Measurements from ENCODE around the gene TMEM106C. TPM values are rescaled to one million over a fixed set of nuclear protein-coding genes. Genes with fewer than 3 reads are reported as not detected.

The TMEM106C gene
- total RNA-seq, 1 experiment from 2014 or later = 99.4 TPM

DNA sequence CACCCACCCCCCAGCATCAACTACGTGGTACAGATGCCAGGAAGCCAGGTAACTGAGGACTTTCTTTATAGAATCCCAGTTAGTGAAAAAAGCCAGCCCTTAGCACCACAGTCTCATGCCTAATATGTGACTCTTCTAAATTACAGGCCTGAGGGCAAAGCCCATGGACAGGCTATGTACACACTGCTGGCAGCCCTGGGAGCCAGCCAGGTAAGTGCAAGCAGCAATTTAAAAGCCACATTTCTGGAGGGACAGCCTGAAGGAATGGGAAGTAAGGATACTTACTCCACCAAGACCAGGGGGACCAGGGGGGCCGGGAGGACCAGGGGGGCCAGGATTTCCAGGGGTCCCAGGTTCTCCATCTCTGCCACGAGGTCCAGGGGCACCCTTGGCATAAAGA lies 33.9 kb downstream of the TMEM106C start:
- H3K4me1 ChIP-seq (replicated peaks; ENCODE audit: insufficient read depth) = peaks cover 24% of the 10 kb centered on the region
- peak overlapping the region; percentile 30 for H3K4me2 ChIP-seq
- H3K9me3 ChIP-seq (ENCODE audit: insufficient read depth, low read depth) = no peaks in the 10 kb centered on the region
- H3K4me3 ChIP-seq = no peak overlapping the region
- no peaks in the 10 kb centered on the region for H3K79me2 ChIP-seq (ENCODE audit: low read depth)
- CTCF ChIA-PET = no interaction called here
- no peaks in the 10 kb centered on the region for H3K36me3 ChIP-seq (ENCODE audit: low read depth)
- no peak overlapping the region for H3K27ac ChIP-seq
- no peaks in the 10 kb centered on the region for H4K20me1 ChIP-seq (ENCODE audit: insufficient read depth)
- no TSS peak for BruUV-seq (replicated peaks)
- no peak for TF ChIP-seq EZH2 (IDR thresholded peaks at IDR 0.05; ENCODE audit: low read depth)
- TF ChIP-seq, protein P1, sequence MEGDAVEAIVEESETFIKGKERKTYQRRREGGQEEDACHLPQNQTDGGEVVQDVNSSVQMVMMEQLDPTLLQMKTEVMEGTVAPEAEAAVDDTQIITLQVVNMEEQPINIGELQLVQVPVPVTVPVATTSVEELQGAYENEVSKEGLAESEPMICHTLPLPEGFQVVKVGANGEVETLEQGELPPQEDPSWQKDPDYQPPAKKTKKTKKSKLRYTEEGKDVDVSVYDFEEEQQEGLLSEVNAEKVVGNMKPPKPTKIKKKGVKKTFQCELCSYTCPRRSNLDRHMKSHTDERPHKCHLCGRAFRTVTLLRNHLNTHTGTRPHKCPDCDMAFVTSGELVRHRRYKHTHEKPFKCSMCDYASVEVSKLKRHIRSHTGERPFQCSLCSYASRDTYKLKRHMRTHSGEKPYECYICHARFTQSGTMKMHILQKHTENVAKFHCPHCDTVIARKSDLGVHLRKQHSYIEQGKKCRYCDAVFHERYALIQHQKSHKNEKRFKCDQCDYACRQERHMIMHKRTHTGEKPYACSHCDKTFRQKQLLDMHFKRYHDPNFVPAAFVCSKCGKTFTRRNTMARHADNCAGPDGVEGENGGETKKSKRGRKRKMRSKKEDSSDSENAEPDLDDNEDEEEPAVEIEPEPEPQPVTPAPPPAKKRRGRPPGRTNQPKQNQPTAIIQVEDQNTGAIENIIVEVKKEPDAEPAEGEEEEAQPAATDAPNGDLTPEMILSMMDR (conservative IDR thresholded peaks at IDR 0.05) = no peak
- peak; percentile 54 to 83 for DNase-seq
- H3F3A ChIP-seq (ENCODE audit: insufficient read depth, low read depth) = peaks cover 12% of the 10 kb centered on the region; the same call in 1 of the 2 replicates
- no peak overlapping the region for H2AFZ ChIP-seq
- intact Hi-C loops (cut with micrococcal nuclease; ENCODE audit: unreplicated experiment) = loop anchor here (1.0 kb wide), 1 partner anchor 24 kb away; no protein-coding TSS in a partner anchor
- peaks cover 50% of the 10 kb centered on the region for H3K27me3 ChIP-seq (ENCODE audit: insufficient read depth, low read depth)
- POLR2A ChIA-PET (ENCODE audit: unreplicated experiment) = interaction anchor here (0.7 kb wide), 1 partner anchor 116 kb away, joined by 5 read pairs; no protein-coding TSS in a partner anchor
- no peaks in the 10 kb centered on the region for H3K9me2 ChIP-seq (ENCODE audit: insufficient read depth)

DNA sequence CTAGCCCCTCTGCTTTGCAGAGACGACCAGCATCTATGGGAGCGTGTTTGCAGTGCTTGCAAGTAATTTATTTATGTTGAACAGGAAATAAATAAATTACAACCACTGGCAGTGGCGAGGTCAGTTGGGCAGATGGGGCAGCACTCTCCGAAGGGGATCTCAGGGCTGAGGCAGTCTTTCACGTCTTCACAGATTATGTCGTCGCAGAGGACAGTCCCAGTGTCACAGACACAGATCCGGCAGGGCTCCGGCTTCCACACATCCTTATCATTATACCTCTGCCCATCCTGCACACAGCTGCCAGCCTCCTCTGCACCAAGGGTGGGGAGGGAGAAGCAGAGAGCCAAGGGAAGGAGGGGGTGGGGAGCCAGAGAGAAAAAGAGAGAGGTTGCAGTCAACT lies 36.4 kb downstream of the TMEM106C start:
- POLR2A ChIA-PET (ENCODE audit: unreplicated experiment) = no interaction called here
- Histone ChIP-seq H4K20me1 (ENCODE audit: insufficient read depth) (no peaks in the 10 kb centered on the region), H3K36me3 (ENCODE audit: low read depth) (no peaks in the 10 kb centered on the region), H3K4me3 (no peak overlapping the region), H3F3A (ENCODE audit: insufficient read depth, low read depth) (peaks cover 12% of the 10 kb centered on the region; the same call in 1 of the 2 replicates), H3K27ac (no peak overlapping the region), H3K27me3 (ENCODE audit: insufficient read depth, low read depth) (peaks cover 45% of the 10 kb centered on the region), H3K79me2 (ENCODE audit: low read depth) (no peaks in the 10 kb centered on the region), H3K9me3 (ENCODE audit: insufficient read depth, low read depth) (no peaks in the 10 kb centered on the region), H3K4me1 (replicated peaks; ENCODE audit: insufficient read depth) (peaks cover 24% of the 10 kb centered on the region), H3K9me2 (ENCODE audit: insufficient read depth) (no peaks in the 10 kb centered on the region), H3K4me2 (no peak overlapping the region), H2AFZ (no peak overlapping the region)
- no peak for DNase-seq
- CTCF ChIA-PET = no interaction called here
- intact Hi-C loops (cut with micrococcal nuclease; ENCODE audit: unreplicated experiment) = loop anchor here (2.0 kb wide), 1 partner anchor 19 kb away; no protein-coding TSS in a partner anchor
- no peak for TF ChIP-seq EZH2 (IDR thresholded peaks at IDR 0.05; ENCODE audit: low read depth)
- TF ChIP-seq, protein P1 (conservative IDR thresholded peaks at IDR 0.05) = no peak
- BruUV-seq (replicated peaks) = no TSS peak

DNA sequence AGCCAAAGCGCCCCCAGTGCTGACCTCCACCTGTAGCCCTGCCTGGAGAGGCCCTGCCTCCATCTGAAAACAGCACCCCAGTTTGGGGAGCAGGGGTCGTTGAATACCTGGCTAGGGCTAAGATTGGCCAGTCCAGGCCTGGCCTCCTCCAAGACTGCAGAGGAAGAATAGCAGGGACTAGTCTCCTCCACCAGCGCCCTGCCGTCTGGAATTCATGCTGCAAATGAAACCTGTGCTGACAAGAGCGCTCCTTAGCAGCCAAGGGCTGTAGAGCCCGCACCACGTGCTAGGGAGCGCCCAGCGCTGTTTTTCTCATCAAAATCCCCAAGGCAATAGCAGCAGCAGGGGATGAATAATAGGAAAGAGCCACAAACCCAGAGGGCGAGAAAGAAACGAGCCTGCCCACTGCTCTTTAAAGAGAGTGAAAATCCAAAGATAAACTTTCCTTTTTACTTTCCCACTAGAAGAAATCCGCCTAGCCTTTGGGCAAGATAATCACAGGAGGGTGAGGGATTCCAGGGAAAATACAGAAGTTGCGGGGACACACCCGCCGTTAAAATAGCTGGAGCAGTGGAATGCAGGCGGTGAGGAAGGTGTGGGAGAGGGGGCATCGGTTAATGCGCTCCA lies 37.6 kb downstream of the TMEM106C start:
- Histone ChIP-seq H3K27ac (peak overlapping the region; percentile 48; the same call in 1 of the 2 replicates), H3K36me3 (ENCODE audit: low read depth) (no peaks in the 10 kb centered on the region), H3K79me2 (ENCODE audit: low read depth) (no peaks in the 10 kb centered on the region), H2AFZ (peak overlapping the region; percentile 91), H3K9me3 (ENCODE audit: insufficient read depth, low read depth) (no peaks in the 10 kb centered on the region), H3K9me2 (ENCODE audit: insufficient read depth) (no peaks in the 10 kb centered on the region), H3K4me3 (peak overlapping the region; percentile 78), H3K4me2 (peak overlapping the region; percentile 98), H3F3A (ENCODE audit: insufficient read depth, low read depth) (peaks cover 12% of the 10 kb centered on the region; the same call in 1 of the 2 replicates), H3K27me3 (ENCODE audit: insufficient read depth, low read depth) (peaks cover 51% of the 10 kb centered on the region), H3K4me1 (replicated peaks; ENCODE audit: insufficient read depth) (peaks cover 24% of the 10 kb centered on the region), H4K20me1 (ENCODE audit: insufficient read depth) (no peaks in the 10 kb centered on the region)
- DNase-seq = peak; percentile 54 to 74
- no TSS peak for BruUV-seq (replicated peaks)
- TF ChIP-seq, protein P1 (conservative IDR thresholded peaks at IDR 0.05) = no peak
- TF ChIP-seq EZH2 (IDR thresholded peaks at IDR 0.05; ENCODE audit: low read depth) = no peak
- ChIA-PET POLR2A (ENCODE audit: unreplicated experiment) (no interaction called here), CTCF (no interaction called here)
- intact Hi-C loops (cut with micrococcal nuclease; ENCODE audit: unreplicated experiment) = loop anchor here (2.0 kb wide), 1 partner anchor 18 kb away; no protein-coding TSS in a partner anchor
